Measurements from ENCODE around the gene AHCYL2. TPM values are rescaled to one million over a fixed set of nuclear protein-coding genes. Genes with fewer than 3 reads are reported as not detected.

The AHCYL2 gene
- total and polyA plus RNA-seq, 2 of the 8 experiments (the other 6 are each of a cell fraction or from before 2014, with no cell fraction given) = 20.7 to 25.4 TPM

GRCh38 chr7:129417073-129417472 is 192.2 kb downstream of the AHCYL2 start:
- Histone ChIP-seq H3K27ac (ENCODE audit: low read depth, low read length) (no peak overlapping the region), H4K91ac (replicated peaks; ENCODE audit: insufficient read length, low read length) (no peak overlapping the region), H3K9me3 (ENCODE audit: insufficient read depth in 2 of 2, low read depth in 1 of 2, low read length in 1 of 2) (no peaks in the 10 kb centered on the region), H4K8ac (ENCODE audit: extremely low read depth, insufficient read depth, low read length) (no peak overlapping the region), H3K4me2 (ENCODE audit: insufficient read depth in 1 of 2, low read depth in 2 of 2, low read length in 2 of 2) (no peak overlapping the region), H3K14ac (ENCODE audit: insufficient read length) (no peak overlapping the region), H3K79me1 (ENCODE audit: low read depth, low read length) (no peaks in the 10 kb centered on the region), H2AFZ (ENCODE audit: low read length) (no peak overlapping the region), H2BK120ac (replicated peaks; ENCODE audit: low read depth, low read length) (no peak overlapping the region), H2BK5ac (ENCODE audit: low read depth, low read length) (no peak overlapping the region), H3K27me3 (replicated peaks in 1 of 4; ENCODE audit: control insufficient read depth in 3 of 4, extremely low read depth in 1 of 4, insufficient read depth in 3 of 4, low read length in 3 of 4) (no peaks in the 10 kb centered on the region), H2AK5ac (ENCODE audit: low read depth, low read length) (no peak overlapping the region), H3K56ac (replicated peaks; ENCODE audit: insufficient read length, low read depth, low read length) (no peak overlapping the region), H4K5ac (ENCODE audit: insufficient read length, low read depth, low read length) (no peak overlapping the region), H2BK20ac (ENCODE audit: low read length) (no peak overlapping the region), H3K4ac (replicated peaks; ENCODE audit: insufficient read length, low read depth, low read length) (no peak overlapping the region), H3K4me1 (replicated peaks in 1 of 4; ENCODE audit: control insufficient read depth in 3 of 4, insufficient read depth in 4 of 4, low read length in 3 of 4) (no peaks in the 10 kb centered on the region), H3K4me3 (ENCODE audit: extremely low read depth in 1 of 4, insufficient read depth in 2 of 4, low read depth in 3 of 4, low read length in 4 of 4) (no peak overlapping the region), H3K79me2 (ENCODE audit: control insufficient read depth in 1 of 2, insufficient read depth in 2 of 2, low read length in 2 of 2) (no peaks in the 10 kb centered on the region), H3K9ac (replicated peaks in 1 of 4; ENCODE audit: extremely low read depth in 1 of 4, low read depth in 3 of 4, low read length in 3 of 4) (no peak overlapping the region), H3K23ac (ENCODE audit: insufficient read length) (no peak overlapping the region), H2BK12ac (ENCODE audit: low read depth, low read length) (no peak overlapping the region), H3K36me3 (ENCODE audit: control insufficient read depth in 2 of 4, insufficient read depth in 4 of 4, low read length in 3 of 4) (peaks cover 0 to 6% (median 3%) of the 10 kb centered on the region in 4 experiments; a peak in 3 of 8 replicates), H3K18ac (ENCODE audit: extremely low read depth, low read length) (no peak overlapping the region), H3K23me2 (ENCODE audit: low read depth, low read length) (no peaks in the 10 kb centered on the region), H4K20me1 (replicated peaks in 1 of 2; ENCODE audit: control insufficient read depth in 1 of 2, insufficient read depth in 2 of 2, low read length in 2 of 2) (no peaks in the 10 kb centered on the region), H2BK15ac (ENCODE audit: low read length) (no peak overlapping the region)
- FAIRE-seq = no peak
- DNase-seq (ENCODE audit: low read depth in 1 of 2, low spot score in 2 of 2) = no peak
- WGBS, 2 experiments (ENCODE audit: extremely low coverage in 1 of 2, insufficient coverage in 1 of 2, insufficient read length in 1 of 2, insufficient replicate concordance in 2 of 2, low coverage in 1 of 2, low lambda C conversion rate in 2 of 2, missing lambda C conversion rate in 1 of 2) = 92% methylated on average over 5 of the region's 5 CpGs; no CpG with 5 or more reads in 1 of the 2 experiments
- ChIA-PET CTCF (ENCODE audit: partially characterized antibody) (interaction anchor here (0.7 kb wide), 1 partner anchor 207 kb away, joined by 3 read pairs; no protein-coding TSS in a partner anchor), POLR2A (ENCODE audit: partially characterized antibody) (no interaction called here)
- TF ChIP-seq KDM4A (IDR thresholded peaks at IDR 0.05; ENCODE audit: low read depth, low read length, severe bottlenecking) (no peak), EP300 (IDR thresholded peaks at IDR 0.05; ENCODE audit: borderline replicate concordance in 1 of 2, low read depth in 2 of 2, low read length in 2 of 2) (no peak)
- TF ChIP-seq, protein P1, sequence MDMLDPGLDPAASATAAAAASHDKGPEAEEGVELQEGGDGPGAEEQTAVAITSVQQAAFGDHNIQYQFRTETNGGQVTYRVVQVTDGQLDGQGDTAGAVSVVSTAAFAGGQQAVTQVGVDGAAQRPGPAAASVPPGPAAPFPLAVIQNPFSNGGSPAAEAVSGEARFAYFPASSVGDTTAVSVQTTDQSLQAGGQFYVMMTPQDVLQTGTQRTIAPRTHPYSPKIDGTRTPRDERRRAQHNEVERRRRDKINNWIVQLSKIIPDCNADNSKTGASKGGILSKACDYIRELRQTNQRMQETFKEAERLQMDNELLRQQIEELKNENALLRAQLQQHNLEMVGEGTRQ (IDR thresholded peaks at IDR 0.05; ENCODE audit: low read length) = no peak
